ENCODE results near the gene PLCD3. TPM values are rescaled to one million over a fixed set of nuclear protein-coding genes. Genes with fewer than 3 reads are reported as not detected.

Gene PLCD3
- total RNA-seq, 1 experiment from 2014 or later = 88.5 TPM

- intact Hi-C loops (cut with micrococcal nuclease; ENCODE audit: unreplicated experiment) = no loop called here
- TF ChIP-seq, protein P1, sequence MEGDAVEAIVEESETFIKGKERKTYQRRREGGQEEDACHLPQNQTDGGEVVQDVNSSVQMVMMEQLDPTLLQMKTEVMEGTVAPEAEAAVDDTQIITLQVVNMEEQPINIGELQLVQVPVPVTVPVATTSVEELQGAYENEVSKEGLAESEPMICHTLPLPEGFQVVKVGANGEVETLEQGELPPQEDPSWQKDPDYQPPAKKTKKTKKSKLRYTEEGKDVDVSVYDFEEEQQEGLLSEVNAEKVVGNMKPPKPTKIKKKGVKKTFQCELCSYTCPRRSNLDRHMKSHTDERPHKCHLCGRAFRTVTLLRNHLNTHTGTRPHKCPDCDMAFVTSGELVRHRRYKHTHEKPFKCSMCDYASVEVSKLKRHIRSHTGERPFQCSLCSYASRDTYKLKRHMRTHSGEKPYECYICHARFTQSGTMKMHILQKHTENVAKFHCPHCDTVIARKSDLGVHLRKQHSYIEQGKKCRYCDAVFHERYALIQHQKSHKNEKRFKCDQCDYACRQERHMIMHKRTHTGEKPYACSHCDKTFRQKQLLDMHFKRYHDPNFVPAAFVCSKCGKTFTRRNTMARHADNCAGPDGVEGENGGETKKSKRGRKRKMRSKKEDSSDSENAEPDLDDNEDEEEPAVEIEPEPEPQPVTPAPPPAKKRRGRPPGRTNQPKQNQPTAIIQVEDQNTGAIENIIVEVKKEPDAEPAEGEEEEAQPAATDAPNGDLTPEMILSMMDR (IDR thresholded peaks at IDR 0.05; ENCODE audit: insufficient read depth in 1 of 2, low read depth in 1 of 2, low read length in 1 of 2, severe bottlenecking in 1 of 2, unreplicated experiment in 1 of 2) = no peak
- DNase-seq = no peak
- H3K4me1 Mint-ChIP-seq (ENCODE audit: low read depth, unreplicated experiment) = no peaks in the 10 kb centered on the region
- ChIA-PET CTCF (no interaction called here), POLR2A (interaction anchor here (0.5 kb wide), 1 partner anchor 11 kb away, joined by 3 read pairs; no protein-coding TSS in a partner anchor)
- no peak overlapping the region for H3K27ac Mint-ChIP-seq (ENCODE audit: unreplicated experiment)
- peaks cover 6% of the 10 kb centered on the region for H3K36me3 ChIP-seq (ENCODE audit: control insufficient read depth, insufficient read depth, low read length)
- no peaks in the 10 kb centered on the region for H3K27me3 ChIP-seq (replicated peaks; ENCODE audit: control insufficient read depth, insufficient read depth, low read length)
- H3K4me3 ChIP-seq (ENCODE audit: low read depth, low read length) = no peak overlapping the region
- no peaks in the 10 kb centered on the region for H3K27me3 Mint-ChIP-seq (ENCODE audit: insufficient read depth, unreplicated experiment)
- no peaks in the 10 kb centered on the region for H3K9me3 Mint-ChIP-seq (ENCODE audit: unreplicated experiment)
- H3K4me3 Mint-ChIP-seq (ENCODE audit: unreplicated experiment) = no peak overlapping the region
- BruUV-seq (replicated peaks) = no TSS peak
- H3K4me1 ChIP-seq = 0 out of 2 replicates have a peak, but pooled peaks cover 5% of the 10 kb centered on the region
- H3K9me3 ChIP-seq = no peaks in the 10 kb centered on the region
- peaks cover 92% of the 10 kb centered on the region for H3K36me3 Mint-ChIP-seq (ENCODE audit: insufficient read depth, unreplicated experiment)
Measured at GRCh38 chr17:45088741-45089140, 43.6 kb downstream of the PLCD3 start.

- H3K36me3 Mint-ChIP-seq (ENCODE audit: insufficient read depth, unreplicated experiment) = peaks cover 90% of the 10 kb centered on the region
- POLR2A ChIA-PET = no interaction called here
Measured at GRCh38 chr17:45087978-45088377, 44.3 kb downstream of the PLCD3 start.

GRCh38 chr17:45087504-45087975, 44.8 kb downstream of the PLCD3 start:
- H3K36me3 ChIP-seq (ENCODE audit: control insufficient read depth, insufficient read depth, low read length) = peaks cover 3% of the 10 kb centered on the region
- TF ChIP-seq, protein P1 (IDR thresholded peaks at IDR 0.05; ENCODE audit: insufficient read depth in 1 of 2, low read depth in 1 of 2, low read length in 1 of 2, severe bottlenecking in 1 of 2, unreplicated experiment in 1 of 2) = no peak
- intact Hi-C loops (cut with micrococcal nuclease; ENCODE audit: unreplicated experiment) = no loop called here
- no peaks in the 10 kb centered on the region for H3K9me3 ChIP-seq
- H3K27me3 ChIP-seq (replicated peaks; ENCODE audit: control insufficient read depth, insufficient read depth, low read length) = no peaks in the 10 kb centered on the region
- POLR2A ChIA-PET = no interaction called here
- CTCF ChIA-PET = interaction anchor here (0.7 to 1.3 kb wide), 2 partner anchors 48 to 134 kb away, joined by 3 to 4 read pairs; partner anchors contain the start of gene ACBD4
- no peak for DNase-seq
- H3K4me3 Mint-ChIP-seq (ENCODE audit: unreplicated experiment) = no peak overlapping the region
- no peaks in the 10 kb centered on the region for H3K9me3 Mint-ChIP-seq (ENCODE audit: unreplicated experiment)
- H3K4me1 ChIP-seq = no peaks in the 10 kb centered on the region
- no TSS peak for BruUV-seq (replicated peaks)
- H3K27ac Mint-ChIP-seq (ENCODE audit: unreplicated experiment) = no peak overlapping the region
- H3K4me3 ChIP-seq (ENCODE audit: low read depth, low read length) = no peak overlapping the region
- H3K27me3 Mint-ChIP-seq (ENCODE audit: insufficient read depth, unreplicated experiment) = no peaks in the 10 kb centered on the region
- H3K4me1 Mint-ChIP-seq (ENCODE audit: low read depth, unreplicated experiment) = no peaks in the 10 kb centered on the region
- H3K36me3 Mint-ChIP-seq (ENCODE audit: insufficient read depth, unreplicated experiment) = peaks cover 85% of the 10 kb centered on the region

More at GRCh38 chr17:45087978-45088377, 44.3 kb downstream of the PLCD3 start:
- TF ChIP-seq, protein P1 (IDR thresholded peaks at IDR 0.05; ENCODE audit: insufficient read depth in 1 of 2, low read depth in 1 of 2, low read length in 1 of 2, severe bottlenecking in 1 of 2, unreplicated experiment in 1 of 2) = no peak
- no peaks in the 10 kb centered on the region for H3K9me3 ChIP-seq
- peaks cover 4% of the 10 kb centered on the region for H3K36me3 ChIP-seq (ENCODE audit: control insufficient read depth, insufficient read depth, low read length)
- Mint-ChIP-seq H3K27ac (ENCODE audit: unreplicated experiment) (no peak overlapping the region), H3K4me3 (ENCODE audit: unreplicated experiment) (no peak overlapping the region), H3K4me1 (ENCODE audit: low read depth, unreplicated experiment) (no peaks in the 10 kb centered on the region), H3K9me3 (ENCODE audit: unreplicated experiment) (no peaks in the 10 kb centered on the region), H3K27me3 (ENCODE audit: insufficient read depth, unreplicated experiment) (no peaks in the 10 kb centered on the region)
- CTCF ChIA-PET = interaction anchor here (1.3 kb wide), 1 partner anchor 47 kb away, joined by 4 read pairs; the partner anchor contains the start of gene ACBD4
- no peak for DNase-seq
- BruUV-seq (replicated peaks) = no TSS peak
- no peaks in the 10 kb centered on the region for H3K27me3 ChIP-seq (replicated peaks; ENCODE audit: control insufficient read depth, insufficient read depth, low read length)
- intact Hi-C loops (cut with micrococcal nuclease; ENCODE audit: unreplicated experiment) = no loop called here
- no peak overlapping the region for H3K4me3 ChIP-seq (ENCODE audit: low read depth, low read length)
- 0 out of 2 replicates have a peak, but pooled peaks cover 2% of the 10 kb centered on the region for H3K4me1 ChIP-seq
